NCI-H2081 treated with DMSO at 0.1 percent for 48 hours (cell line): ENCODE measurements around the gene RNF180.

Experiments
- DNase-seq: peaks from one replicate; lab custom pipeline; 2025; lab: John Stamatoyannopoulos, UW

Gene RNF180, protein sequence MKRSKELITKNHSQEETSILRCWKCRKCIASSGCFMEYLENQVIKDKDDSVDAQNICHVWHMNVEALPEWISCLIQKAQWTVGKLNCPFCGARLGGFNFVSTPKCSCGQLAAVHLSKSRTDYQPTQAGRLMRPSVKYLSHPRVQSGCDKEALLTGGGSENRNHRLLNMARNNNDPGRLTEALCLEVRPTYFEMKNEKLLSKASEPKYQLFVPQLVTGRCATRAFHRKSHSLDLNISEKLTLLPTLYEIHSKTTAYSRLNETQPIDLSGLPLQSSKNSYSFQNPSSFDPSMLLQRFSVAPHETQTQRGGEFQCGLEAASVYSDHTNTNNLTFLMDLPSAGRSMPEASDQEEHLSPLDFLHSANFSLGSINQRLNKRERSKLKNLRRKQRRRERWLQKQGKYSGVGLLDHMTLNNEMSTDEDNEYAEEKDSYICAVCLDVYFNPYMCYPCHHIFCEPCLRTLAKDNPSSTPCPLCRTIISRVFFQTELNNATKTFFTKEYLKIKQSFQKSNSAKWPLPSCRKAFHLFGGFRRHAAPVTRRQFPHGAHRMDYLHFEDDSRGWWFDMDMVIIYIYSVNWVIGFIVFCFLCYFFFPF

DNA sequence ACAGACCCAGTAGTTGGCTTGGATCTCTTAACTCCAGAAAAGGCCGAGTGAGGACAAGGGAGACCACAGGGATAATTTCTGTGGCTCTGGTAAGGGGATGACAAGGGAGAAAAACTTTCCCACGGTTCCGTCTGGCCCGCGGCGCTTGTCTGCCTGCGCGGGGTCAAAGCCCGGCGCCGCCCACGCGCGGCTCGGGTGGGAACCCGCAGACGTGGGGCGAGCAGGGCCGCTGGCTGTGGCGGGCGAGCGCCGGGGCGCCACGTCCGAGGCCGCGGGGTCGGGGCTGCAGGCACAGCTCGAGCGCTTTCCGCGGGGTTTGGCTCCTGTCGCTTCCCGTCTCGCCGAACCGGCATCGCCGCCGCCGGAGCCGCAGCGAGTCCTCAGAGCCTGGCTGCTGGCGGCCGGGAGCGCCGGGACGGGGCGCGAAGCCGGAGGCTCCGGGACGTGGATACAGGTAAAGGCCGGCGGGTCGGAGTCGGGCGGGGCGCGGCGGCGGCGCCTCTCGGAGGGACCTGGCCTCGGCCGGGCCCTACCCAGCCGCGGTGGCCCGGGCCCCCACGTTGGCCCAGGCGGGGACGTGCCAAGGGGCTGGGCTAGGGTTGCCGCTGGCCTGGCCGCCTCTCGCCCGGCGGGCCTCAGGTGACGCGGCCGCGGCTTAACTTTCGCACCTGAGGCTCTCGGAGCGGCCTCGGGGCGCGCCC lies at the start of gene RNF180:
Gene RNF180 (plus strand): TSS at position 344 of the 701 bp plus-strand sequence. CDS start 34,965 bp downstream, outside the sequence.
- DNase-seq: no peak

DNA sequence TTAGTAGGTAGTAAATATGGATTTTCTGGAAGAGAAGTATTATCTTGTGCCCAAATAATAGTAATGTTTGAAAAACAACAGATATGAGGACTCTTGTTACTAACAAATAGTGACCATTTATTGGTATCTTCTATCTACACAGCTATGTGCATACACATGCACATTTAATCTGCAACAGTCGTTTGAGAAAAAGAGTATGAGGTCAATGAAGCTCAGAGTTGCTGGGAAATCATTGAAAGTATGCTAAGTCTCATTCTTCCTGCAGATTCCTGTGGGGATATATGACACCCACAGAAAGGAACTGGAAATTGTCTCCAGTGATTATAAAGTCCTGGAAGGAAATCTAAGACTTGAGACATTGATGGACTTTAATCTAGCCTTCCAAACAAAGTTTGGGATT lies 40.1 kb upstream of the RNF180 start:
- DNase-seq: no peak

DNA sequence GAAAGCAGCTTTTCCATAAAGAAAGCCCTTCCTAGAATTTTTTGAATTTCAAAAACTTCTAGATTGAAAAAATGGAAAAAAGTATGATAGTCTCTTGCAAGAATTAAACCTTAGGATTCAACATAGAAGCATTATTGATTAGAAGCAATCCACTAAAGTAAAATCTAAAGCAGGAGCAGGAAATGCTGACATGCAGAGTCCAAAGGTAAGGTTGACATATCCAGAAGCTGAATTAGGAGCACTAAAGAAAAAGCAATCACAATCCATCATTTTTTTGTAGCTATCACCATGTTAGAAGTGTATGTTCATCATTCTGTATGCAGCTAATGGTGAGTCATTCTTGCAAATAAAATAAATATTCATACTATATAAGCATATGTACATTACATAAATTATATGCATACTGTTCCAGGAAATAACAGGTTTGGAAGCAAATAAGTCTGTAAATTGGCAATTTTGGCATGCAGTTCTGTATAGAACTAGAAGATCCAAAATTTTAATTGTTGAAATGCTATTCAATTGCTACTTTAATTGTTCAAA lies 39.4 kb upstream of the RNF180 start:
- DNase-seq: no peak

DNA sequence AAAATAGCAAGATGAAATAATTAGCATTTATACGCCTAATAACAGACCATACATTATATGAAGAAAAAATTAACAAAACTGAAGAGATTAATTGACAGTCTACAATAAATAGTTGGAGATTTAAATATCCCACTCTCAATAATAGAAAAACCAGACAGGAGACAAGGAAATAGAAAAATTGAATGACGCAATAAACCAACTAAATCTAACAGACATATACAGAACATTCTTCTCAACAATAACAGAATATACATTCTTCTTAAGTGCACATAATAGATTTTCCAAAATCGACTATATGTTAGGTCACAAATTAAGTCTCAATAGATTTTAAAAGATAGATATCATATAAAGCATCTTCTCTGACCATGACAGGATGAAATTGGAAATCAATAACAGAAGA lies 25.6 kb upstream of the RNF180 start:
- no peak for DNase-seq

DNA sequence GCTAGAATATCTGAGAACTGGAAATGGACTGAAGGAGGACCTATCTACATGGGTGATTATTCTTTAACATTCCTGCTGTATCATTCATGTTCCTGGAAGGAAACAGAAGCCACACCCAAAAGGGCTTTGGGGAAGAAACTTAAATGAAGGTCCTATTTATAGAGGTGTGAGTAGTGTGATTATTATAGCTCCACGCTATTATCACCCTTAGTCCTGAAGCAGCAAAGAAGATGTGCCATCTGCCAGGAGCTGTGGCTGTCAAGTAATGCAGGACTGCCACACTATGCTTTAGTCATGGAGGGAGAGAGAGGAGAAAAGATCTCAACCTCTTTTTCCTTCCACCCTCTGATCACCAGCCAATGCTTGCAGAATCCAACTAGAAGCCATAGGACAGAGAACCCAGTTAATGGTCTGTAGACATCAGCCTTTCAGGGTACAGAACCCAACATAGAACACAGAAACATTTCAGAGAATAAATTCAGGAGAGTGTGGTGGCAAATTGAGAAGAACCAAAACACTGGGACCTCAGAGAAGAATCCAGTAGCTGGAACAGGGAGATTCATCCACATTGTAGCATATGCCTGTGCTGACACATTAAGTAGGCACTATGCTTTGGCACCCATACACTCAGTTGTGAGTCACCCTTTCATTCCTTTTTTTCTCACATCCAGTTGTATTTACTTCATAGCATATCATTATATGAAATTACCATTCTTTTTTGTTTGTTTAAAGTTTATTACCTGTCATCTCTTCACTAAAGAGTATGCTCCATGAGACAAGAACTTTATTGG lies 21.0 kb upstream of the RNF180 start:
- DNase-seq: no peak

DNA sequence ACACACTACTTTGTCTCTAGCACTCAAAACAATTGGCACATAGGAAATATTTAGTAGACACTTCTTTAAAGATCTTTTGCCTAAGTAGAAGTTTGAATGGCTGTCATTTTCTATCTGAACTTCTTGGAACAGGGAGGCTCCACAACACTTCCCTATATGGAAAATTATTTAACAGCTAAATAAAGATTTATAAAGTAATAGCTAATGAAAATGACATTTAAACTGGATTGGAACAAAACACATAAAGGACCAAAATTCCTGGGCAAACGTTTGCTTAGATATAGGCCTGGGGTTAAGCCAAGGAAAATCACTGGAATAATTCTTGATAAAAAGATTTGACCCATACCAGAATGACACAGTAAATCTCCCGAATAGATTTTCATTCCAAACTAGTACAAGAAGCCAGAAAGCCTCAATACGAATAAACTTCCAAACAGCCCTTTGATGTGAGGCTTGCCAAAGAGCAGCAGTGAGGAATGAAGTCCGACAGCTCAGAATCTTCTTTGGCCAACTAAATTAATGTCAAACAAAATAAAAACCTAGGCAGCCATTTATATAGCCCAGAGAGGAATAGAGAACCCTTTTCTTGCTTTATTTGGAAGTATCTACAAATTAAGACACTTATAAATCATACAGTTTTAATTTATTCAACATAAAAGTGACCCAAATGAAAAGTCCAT lies 20.3 kb upstream of the RNF180 start:
- DNase-seq: no peak

DNA sequence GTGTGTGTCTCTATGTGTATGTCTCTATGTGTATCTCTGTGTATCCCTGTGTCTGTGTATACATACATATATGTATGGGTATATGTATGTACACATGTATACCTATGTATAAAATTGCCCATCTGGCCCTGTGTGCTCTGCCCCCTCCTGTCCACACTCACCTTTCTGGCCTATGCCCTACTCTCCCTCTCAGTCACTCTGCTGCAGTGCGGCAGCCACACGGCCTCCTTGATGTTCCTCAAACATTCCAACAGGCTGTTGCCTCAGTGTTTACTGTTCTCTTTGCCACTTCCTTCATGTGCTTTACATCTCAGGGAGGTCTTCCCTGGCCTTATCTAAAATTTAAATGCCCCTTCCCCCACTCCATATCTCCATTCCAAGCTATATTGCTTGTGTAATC lies 18.3 kb upstream of the RNF180 start:
- DNase-seq: no peak

DNA sequence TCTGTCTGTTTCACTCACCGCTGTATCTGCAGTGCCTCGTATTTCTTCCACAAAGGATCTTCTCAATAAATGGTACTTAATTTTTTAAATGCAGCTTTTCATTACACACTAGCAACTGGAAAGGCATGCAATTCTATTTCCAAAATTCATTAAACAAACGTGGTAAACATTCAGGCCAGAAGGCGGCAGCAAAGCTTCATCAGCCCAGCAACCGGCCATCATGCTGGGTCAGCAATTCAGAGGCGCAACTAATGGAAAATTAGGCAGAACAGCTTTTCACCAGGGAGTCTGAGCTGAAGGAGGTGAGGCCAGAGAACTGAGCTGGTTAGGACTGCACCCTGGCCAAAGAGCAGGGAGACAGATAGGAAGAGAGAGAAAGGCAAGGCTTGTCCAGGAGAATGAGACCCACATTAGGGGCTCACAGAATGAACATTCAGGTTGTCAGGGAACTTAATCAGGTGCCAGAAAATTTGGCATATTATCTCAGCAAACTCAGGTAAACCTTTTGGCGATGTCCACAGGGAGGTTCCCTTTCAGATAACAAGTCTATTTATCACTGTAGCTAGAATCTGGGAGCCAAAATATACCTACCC lies 17.7 kb upstream of the RNF180 start:
- no peak for DNase-seq

DNA sequence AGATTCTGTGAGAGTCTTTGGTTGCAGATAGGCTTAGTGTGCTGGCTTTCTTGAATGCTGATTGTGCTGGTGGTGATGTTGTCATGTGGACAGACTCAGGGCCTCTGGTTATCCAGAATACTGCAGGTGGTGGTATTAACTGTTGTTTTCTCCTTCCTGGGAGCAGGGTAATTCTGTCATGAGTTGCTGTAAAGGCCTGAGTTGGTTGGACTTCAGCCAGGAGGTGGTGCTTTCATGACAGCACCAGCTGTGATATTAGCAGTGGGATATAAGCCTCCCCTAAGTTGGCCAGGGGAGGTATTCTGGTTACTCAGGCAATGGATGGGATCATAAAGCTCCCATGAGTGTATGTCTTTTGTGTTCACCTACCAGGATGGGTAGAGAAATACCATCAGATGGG lies 16.4 kb upstream of the RNF180 start:
- no peak for DNase-seq

DNA sequence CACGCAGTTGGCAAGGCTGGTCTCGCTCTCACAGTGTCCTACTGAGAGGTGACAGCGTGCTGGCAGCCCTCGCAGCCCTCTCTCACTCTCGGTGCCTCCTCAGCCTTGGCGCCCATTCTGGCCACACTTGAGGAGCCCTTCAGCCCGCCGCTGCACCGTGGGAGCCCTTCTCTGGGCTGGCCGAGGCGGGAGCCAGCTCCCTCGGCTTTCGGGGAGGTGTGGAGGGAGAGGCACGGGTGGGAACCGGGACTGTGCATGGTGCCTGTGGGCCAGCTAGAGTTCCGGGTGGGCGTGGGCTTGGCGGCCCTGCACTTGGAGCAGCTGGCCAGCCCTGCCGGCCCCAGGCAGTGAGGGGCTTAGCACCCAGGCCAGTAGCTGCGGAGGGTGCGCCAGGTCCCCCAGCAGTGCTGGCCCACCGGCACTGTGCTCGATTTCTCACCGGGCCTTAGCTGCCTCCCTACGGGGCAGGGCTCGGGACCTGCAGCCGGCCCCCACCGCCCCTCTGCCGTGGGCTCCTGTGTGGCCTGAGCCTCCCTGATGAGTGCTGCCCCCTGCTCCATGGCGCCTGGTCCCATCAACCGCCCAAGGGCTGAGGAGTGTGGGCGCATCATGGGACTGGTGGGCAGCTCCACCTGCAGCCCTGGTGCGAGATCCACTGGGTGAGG lies 15.7 kb upstream of the RNF180 start:
- DNase-seq: no peak

DNA sequence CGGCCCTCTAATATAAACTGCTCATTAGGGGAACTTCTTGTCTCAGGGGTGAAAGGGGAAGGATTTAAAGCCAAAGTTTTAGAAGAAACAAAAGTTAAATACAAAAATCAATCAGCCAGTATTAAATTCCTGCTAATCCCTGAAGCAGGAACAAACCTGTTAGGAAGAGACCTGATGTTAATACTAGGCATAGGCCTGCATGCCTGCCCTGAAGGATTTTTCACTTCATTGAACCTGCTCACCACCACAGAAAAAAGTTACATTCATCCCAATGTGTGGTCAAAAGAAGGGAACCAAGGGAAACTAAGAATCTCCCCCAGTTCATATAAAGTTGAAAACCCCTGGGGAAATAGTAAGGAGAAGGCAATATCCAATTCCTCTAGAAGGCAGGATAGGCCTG lies 9.4 kb upstream of the RNF180 start:
- DNase-seq: no peak

DNA sequence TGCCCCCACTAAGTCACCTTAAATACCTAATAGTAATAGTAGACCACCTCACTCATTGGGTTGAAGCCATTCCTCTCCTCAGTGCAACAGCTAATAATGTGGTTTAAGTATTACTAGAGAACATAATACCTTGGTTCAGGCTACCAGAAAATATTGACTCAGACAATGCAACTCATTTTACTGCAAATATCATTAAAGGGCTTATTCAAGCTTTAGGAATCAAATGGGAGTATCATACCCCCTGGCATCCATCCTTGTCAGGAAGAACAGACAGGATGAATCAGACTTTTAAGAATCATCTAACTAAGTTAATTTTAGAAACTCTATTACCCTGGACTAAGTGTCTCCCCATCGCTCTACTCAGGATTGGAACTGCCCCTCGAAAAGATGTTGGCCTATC lies 6.8 kb upstream of the RNF180 start:
- no peak for DNase-seq

DNA sequence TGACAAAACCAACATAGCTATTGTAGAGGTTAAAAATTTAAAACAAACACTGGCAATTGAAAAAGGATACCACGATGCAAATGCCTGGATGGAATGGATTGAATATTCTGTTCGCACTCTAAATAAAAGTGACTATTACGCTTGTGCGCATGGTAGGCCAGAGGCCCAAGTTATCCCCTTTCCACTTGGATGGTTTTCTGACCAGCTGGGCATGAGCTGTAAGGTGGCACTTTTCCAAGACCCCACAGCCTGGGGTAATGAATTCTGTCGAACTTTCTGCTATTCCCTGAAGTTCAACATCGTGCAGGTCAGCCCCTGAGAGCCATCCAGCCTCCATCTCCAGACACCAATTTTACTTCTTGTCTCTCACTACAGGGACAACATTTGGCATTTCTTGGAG lies 5.4 kb upstream of the RNF180 start:
- no peak for DNase-seq

DNA sequence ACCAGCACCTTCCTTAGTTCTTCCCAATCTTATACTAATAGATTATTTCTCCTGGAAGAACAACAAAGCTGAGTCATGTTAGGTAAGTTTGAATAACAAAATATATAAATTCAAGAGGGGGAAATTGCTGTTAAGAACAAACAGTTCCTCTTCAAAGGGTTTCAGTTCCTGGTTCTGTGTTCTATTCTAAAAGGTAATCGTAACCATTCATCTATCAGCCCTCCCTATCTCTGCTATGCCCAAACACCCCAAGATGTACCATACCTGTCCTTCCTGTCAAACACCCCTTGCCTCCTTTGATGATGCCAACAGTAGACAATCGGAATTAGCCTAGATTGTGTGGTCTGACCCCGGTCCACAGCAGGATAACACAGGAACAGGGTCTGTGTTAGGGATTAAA lies 4.2 kb upstream of the RNF180 start:
- DNase-seq: no peak

DNA sequence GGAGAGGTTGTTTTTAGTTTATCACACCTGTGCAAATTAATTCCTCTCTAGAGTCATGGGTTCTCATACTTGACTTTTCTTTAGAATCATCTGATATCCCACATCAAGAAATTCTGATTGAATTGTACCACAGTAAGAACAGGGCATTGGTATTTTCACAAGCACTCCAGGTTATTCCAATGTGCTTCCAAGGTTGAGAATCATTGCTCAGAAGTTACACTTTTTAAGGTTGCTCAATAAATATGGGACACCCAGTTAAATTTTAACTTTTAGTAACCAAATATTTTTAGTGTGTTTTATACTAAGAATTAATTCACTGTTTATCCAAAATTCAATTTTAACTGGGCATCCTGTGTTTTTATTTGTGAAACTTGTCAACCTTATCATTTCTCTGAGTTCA lies 2.5 kb upstream of the RNF180 start:
- no peak for DNase-seq

DNA sequence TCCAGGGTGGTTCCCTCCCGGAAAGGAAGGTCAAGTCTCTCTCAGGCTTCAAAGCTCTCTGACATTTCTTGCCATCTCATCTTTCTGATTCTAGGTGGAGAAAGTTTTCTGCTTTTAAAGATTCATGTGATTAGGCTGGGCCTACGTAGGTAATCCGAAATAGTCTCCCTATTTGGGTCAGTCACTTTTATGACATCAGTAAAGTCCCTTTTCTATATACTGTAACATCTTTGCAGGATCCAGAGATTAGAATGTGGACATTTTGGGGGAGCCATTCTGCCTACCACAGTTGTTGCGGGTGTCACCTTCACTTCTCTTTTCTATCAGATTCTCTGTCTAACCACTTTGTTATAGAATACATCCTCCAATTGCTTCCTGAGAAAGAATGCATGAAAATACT lies 1.9 kb upstream of the RNF180 start:
- no peak for DNase-seq

DNA sequence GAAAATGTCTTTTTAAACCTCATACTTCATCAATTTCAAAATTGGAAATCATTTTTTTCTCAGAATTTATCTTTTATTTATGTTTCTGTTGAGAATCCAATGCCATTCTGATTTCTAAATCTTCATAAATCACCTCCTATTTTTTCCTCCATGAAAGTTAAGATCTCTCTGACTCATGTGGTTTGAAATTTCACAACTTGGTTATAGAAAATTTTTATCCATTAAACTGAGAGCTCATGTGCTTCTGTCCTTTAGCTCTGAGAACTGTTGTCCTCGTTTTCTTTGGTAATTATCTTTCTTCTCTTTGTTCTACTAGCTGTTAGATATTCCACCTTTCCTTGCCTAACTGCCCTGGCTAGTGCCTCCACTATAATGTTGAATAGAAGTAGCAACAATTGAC lies 1.5 kb upstream of the RNF180 start:
- DNase-seq: no peak

DNA sequence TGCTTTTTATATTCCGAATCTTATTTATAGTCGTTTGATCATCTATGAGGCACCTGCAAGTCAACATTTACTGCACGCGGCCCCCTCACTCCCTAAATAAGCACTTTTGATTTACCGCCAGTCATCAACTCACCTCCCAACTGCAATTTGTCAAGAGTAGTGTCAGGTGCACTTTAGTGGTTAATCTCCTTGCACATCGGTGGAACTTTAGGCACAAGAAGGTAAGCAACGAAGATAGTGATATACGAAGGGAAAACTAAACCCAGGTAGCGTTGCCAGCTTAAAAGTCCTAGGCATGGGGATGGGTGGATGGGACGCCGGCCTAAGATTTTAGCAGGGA lies 513 bp upstream of the RNF180 start:
- DNase-seq: no peak

DNA sequence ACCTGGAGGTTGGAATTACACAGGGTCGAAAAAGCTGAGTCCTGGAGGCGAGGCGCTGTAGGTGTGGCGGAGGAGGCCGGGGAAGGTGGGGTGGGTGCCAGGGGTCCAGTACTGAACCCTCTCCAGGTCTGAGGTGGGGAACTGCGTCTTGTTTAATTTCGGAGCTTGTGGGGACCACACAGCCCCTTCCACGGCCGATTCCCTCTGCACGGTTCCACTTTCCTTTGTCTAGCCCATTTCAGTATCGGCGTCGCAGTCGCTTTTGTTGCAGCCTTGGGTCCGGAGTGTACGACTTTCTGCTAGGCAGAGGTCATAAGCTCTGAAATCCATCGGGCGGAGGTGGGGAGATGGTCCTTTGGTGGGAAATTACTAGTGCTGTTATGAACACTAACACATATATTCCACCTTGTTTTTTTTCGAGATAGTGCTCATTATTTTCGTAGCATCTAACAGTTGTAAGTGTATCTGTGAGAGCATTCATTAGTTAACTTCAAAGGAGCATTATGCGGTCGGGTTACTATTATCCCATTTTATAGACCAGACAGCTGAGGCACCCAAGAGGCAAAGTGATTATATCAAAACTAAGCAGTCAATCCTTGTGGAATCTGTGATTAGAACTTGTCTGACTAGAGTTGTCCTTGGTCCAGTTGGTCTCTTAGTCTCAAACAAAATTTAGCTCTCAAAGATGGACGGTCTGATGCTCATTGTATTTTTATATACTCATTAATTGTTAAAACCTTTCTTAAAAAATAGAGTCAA lies 737 bp downstream of the RNF180 start:
- no peak for DNase-seq

DNA sequence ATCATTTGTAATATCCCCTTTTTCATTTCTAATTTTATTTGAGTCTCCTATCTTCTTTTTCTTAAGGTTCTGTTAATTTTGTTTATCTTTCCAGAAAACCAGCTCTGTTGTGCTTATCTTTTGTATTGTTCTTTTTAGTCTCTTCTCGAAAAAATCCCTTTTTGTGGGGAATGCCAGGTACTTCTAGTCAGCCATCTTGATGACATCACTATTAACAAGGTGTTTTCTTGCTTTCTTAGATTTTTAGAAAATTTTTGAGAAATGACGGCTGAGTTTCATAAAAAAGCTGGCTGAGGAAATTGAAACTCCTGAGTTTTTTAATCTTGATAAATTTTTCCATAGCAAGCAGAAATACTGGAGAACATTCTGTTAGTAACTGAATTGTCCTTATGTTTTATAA lies 10.7 kb downstream of the RNF180 start:
- no peak for DNase-seq
